ENCODE measurements around the gene OBSL1. TPM values are rescaled to one million over a fixed set of nuclear protein-coding genes. Genes with fewer than 3 reads are reported as not detected.

Gene OBSL1
- total RNA-seq, 3 donors from 2014 or later, result 69.2 to 91.9 (median 73.1) TPM

DNA sequence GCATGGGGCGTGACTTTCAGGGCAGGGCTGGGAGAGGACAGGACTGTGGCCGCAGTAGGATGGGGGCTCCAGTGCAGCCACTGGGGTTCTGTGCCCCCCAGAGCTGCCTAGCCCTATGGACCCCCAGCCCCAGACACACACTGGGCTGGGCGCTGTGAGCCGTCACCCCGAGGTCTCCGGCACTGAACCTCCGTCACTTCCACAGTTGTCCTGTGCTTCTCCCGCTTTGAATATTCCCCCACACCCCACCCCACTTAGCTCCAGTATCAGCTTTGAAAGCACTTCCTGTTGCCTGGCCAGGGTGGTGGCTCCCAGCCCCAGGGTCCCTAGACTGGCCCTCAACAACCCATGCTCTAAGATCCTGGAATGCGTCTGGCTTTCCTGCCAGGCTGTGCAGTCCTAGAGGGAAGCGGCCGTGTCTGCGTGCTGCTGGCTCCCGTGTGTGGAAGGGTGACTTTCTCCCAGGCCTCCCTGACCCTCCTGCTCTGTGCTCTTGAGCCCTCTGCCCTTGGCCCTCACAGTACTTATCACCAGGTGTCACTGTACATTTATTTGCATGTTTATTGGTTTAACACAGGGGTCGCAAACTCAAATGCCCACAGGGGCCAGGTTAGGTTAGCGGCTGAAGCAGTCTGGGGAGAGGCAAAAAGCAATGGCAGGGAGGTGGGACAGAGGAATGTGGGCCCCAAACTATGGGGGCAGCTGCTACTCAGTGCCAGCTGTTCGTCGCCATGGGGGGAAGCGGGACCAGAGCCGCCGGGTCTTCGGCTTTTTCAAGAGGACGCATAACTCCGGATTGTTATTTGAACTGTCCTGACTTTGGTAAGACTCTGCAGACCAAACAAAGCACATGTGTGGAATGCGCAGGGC is 9.9 kb downstream of the OBSL1 start:
- intact Hi-C loops (cut with DNase I; ENCODE audit: low total_unique reads), result no loop called here
- H3K9me3 ChIP-seq, result no peaks in the 10 kb centered on the region
- H3K27ac ChIP-seq, result no peak overlapping the region
- DNase-seq (ENCODE audit: low spot score in 2 of 2), result no peak
- H3K4me3 ChIP-seq, result no peak overlapping the region
- H3K27me3 ChIP-seq, result no peaks in the 10 kb centered on the region
- no peaks in the 10 kb centered on the region for H3K4me1 ChIP-seq
- TF ChIP-seq POLR2AphosphoS5 (IDR thresholded peaks at IDR 0.05) (no peak), POLR2A (IDR thresholded peaks at IDR 0.05) (no peak)
- TF ChIP-seq, protein P1, sequence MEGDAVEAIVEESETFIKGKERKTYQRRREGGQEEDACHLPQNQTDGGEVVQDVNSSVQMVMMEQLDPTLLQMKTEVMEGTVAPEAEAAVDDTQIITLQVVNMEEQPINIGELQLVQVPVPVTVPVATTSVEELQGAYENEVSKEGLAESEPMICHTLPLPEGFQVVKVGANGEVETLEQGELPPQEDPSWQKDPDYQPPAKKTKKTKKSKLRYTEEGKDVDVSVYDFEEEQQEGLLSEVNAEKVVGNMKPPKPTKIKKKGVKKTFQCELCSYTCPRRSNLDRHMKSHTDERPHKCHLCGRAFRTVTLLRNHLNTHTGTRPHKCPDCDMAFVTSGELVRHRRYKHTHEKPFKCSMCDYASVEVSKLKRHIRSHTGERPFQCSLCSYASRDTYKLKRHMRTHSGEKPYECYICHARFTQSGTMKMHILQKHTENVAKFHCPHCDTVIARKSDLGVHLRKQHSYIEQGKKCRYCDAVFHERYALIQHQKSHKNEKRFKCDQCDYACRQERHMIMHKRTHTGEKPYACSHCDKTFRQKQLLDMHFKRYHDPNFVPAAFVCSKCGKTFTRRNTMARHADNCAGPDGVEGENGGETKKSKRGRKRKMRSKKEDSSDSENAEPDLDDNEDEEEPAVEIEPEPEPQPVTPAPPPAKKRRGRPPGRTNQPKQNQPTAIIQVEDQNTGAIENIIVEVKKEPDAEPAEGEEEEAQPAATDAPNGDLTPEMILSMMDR (IDR thresholded peaks at IDR 0.05), result no peak
- no peaks in the 10 kb centered on the region for H3K36me3 ChIP-seq

DNA sequence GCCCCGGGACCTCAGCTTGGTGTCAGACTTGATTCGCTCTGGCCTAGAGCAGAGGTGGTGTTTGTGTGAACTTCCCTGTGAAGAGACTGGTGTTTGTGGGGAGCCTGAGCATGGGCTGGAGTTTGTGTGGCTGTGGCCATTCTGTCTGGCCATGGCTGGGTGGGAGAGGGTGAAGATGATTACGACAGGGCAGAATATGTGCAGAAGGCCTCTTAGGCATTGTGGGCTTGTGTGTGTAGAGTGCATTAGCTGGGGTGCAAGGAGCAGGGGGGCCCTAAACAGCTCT is 10.5 kb downstream of the OBSL1 start:
- no peak overlapping the region for H3K4me3 ChIP-seq
- no peak for DNase-seq (ENCODE audit: low spot score in 2 of 2)
- H3K27ac ChIP-seq, result no peak overlapping the region
- H3K9me3 ChIP-seq, result no peaks in the 10 kb centered on the region
- H3K4me1 ChIP-seq, result no peaks in the 10 kb centered on the region
- no peaks in the 10 kb centered on the region for H3K27me3 ChIP-seq
- no peaks in the 10 kb centered on the region for H3K36me3 ChIP-seq
- TF ChIP-seq POLR2AphosphoS5 (IDR thresholded peaks at IDR 0.05) (no peak), POLR2A (IDR thresholded peaks at IDR 0.05) (no peak)
- TF ChIP-seq, protein P1 (IDR thresholded peaks at IDR 0.05), result no peak
- intact Hi-C loops (cut with DNase I; ENCODE audit: low total_unique reads), result no loop called here

DNA sequence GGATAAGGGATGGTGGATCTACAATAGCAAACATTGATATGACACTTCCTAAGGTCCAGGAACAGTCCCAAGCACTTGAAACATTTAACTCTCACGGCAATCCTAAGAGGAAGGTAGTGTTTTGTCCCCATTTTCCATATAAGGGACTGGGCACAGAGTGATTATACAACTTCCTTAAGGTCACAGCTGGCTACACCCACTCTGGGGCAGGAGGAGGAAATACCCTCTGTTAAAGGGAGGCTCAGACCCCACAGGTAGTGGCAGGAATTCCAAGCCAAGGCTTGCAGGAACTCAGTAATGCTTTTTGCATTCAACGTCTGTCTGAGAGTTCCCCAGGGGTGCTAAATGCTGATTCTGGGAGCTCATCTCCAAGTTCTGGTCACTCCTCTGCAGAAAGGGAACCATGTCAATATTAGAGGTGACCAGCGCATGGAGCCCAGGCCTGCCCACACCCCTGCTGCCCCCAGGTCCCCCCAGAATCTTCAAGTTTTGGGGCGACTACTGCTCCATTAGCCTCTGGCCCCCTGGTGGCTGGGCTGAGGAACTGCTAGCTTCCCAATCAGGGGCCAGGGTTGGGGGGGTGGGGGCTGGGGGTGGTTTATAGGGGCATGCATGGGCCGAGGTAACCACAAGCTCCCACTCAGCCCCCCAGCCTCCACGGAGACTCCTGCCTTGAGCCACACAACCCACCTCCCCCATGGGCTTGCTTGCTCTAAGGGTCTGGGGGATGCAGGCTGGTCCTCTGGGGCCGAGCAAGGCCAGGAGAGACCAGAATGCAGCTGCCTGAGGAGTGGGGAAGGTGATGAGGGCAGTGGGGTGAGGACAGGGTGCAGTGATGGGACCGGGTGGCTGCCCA is 11.1 kb downstream of the OBSL1 start:
- Histone ChIP-seq H3K36me3 (no peaks in the 10 kb centered on the region), H3K27ac (no peak overlapping the region), H3K9me3 (no peaks in the 10 kb centered on the region), H3K4me3 (no peak overlapping the region), H3K27me3 (no peaks in the 10 kb centered on the region), H3K4me1 (no peaks in the 10 kb centered on the region)
- intact Hi-C loops (cut with DNase I; ENCODE audit: low total_unique reads), result no loop called here
- TF ChIP-seq, protein P1 (IDR thresholded peaks at IDR 0.05), result peak in 1 of 3 donors; percentile 33
- TF ChIP-seq POLR2A (IDR thresholded peaks at IDR 0.05) (no peak), POLR2AphosphoS5 (IDR thresholded peaks at IDR 0.05) (no peak)
- DNase-seq (ENCODE audit: low spot score in 2 of 2), result no peak

DNA sequence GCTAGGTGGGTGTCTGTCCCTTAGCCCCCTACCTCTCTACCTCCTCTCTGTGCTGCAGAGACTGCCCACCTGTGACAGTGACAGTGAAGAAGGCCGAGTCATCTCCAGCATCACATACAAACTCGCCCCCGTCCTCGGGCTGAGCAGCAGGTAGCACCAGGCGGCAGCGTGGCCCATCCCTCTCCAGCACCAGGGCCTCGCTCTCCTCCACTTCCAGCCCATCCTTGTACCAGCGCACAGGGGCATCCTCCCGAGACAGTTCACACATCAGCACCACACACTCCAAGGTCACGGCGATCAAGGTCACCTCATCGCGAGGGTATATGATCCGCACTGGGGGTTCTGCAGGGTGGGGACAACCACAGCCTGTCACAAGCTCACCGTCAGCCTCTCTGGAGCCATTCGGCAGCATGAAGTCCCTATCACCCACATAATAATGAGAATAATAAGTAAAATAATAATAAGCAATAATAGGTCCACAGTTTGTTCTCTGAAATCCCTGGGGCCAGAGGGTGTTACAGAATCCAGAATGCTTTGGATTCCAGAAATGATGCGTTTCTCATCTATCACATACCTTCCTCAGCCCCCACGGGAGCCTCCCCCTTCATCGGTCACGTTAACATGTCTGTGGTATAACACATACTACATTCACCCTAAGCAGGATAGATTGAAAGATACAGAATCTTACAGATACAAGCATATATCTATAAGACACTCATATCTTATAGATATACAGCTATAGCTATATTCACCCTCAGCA is 12.0 kb downstream of the OBSL1 start:
- DNase-seq (ENCODE audit: low spot score in 2 of 2), result no peak
- no peak overlapping the region for H3K4me3 ChIP-seq
- H3K9me3 ChIP-seq, result no peaks in the 10 kb centered on the region
- no peak overlapping the region for H3K27ac ChIP-seq
- no peaks in the 10 kb centered on the region for H3K4me1 ChIP-seq
- TF ChIP-seq POLR2A (IDR thresholded peaks at IDR 0.05) (no peak), POLR2AphosphoS5 (IDR thresholded peaks at IDR 0.05) (no peak)
- TF ChIP-seq, protein P1 (IDR thresholded peaks at IDR 0.05), result no peak
- H3K27me3 ChIP-seq, result no peaks in the 10 kb centered on the region
- intact Hi-C loops (cut with DNase I; ENCODE audit: low total_unique reads), result no loop called here
- no peaks in the 10 kb centered on the region for H3K36me3 ChIP-seq
